ENCODE measurements around the gene ADGRV1.

Gene ADGRV1

DNA sequence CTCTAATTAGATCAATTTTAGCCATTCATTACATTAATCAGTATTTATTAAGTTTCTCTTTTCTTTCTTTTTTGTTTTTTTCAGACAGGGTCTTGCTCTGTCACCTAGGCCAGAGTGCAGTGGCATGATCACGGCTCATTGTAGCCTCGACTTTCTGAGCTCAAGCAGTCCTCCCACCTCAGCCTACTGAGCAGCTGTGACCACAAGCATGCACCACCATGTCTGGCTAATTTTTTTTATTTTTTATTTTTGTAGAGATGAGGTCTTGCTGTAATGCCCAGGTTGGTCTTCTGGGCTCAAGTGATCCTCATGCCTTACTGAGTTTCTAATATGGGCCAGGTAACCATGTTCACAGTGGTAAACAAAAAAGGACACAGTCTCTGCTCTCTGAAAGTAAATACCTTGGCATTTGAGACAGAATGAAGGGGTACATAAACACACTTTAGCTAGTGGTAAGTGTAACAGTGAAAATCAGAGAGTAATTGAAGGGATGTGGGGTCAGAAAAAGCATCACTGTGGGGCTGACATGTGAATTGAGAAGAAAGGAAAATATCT, 336.3 kb downstream of the ADGRV1 start:
- Histone ChIP-seq H3K36me3 (ENCODE audit: insufficient read depth, low read length) (no peaks in the 10 kb centered on the region), H3K79me2 (ENCODE audit: insufficient read depth, low read length) (no peaks in the 10 kb centered on the region), H2AFZ (ENCODE audit: low read length) (no peak overlapping the region), H3K9ac (ENCODE audit: low read depth, low read length, poor library complexity, severe bottlenecking) (no peak overlapping the region), H3K9me3 (ENCODE audit: insufficient read depth, low read depth, low read length) (no peaks in the 10 kb centered on the region), H3K4me1 (ENCODE audit: insufficient read depth, low read length, poor library complexity, severe bottlenecking) (no peaks in the 10 kb centered on the region), H3K9me2 (replicated peaks; ENCODE audit: low read depth, low read length) (no peaks in the 10 kb centered on the region), H3K4me2 (ENCODE audit: low read depth, low read length, poor library complexity, severe bottlenecking) (no peak overlapping the region), H4K20me1 (ENCODE audit: insufficient read depth, low read length, poor library complexity, severe bottlenecking) (no peaks in the 10 kb centered on the region), H3K4me3 (ENCODE audit: low read length, poor library complexity, severe bottlenecking) (no peak overlapping the region), H3F3A (ENCODE audit: low read depth) (no peaks in the 10 kb centered on the region), H3K27me3 (ENCODE audit: insufficient read depth, low read length, poor library complexity, severe bottlenecking) (no peaks in the 10 kb centered on the region)
- TF ChIP-seq, protein P1, sequence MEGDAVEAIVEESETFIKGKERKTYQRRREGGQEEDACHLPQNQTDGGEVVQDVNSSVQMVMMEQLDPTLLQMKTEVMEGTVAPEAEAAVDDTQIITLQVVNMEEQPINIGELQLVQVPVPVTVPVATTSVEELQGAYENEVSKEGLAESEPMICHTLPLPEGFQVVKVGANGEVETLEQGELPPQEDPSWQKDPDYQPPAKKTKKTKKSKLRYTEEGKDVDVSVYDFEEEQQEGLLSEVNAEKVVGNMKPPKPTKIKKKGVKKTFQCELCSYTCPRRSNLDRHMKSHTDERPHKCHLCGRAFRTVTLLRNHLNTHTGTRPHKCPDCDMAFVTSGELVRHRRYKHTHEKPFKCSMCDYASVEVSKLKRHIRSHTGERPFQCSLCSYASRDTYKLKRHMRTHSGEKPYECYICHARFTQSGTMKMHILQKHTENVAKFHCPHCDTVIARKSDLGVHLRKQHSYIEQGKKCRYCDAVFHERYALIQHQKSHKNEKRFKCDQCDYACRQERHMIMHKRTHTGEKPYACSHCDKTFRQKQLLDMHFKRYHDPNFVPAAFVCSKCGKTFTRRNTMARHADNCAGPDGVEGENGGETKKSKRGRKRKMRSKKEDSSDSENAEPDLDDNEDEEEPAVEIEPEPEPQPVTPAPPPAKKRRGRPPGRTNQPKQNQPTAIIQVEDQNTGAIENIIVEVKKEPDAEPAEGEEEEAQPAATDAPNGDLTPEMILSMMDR (conservative IDR thresholded peaks at IDR 0.05; ENCODE audit: low read length), result no peak
- no peak for TF ChIP-seq EZH2phosphoT487 (IDR thresholded peaks at IDR 0.05; ENCODE audit: borderline replicate concordance)

- Histone ChIP-seq H3K4me3 (ENCODE audit: low read length, poor library complexity, severe bottlenecking) (no peak overlapping the region), H3K9me3 (ENCODE audit: insufficient read depth, low read depth, low read length) (no peaks in the 10 kb centered on the region), H3K79me2 (ENCODE audit: insufficient read depth, low read length) (no peaks in the 10 kb centered on the region), H2AFZ (ENCODE audit: low read length) (no peak overlapping the region), H3K9me2 (replicated peaks; ENCODE audit: low read depth, low read length) (no peaks in the 10 kb centered on the region), H3K36me3 (ENCODE audit: insufficient read depth, low read length) (no peaks in the 10 kb centered on the region), H4K20me1 (ENCODE audit: insufficient read depth, low read length, poor library complexity, severe bottlenecking) (no peaks in the 10 kb centered on the region), H3K4me1 (ENCODE audit: insufficient read depth, low read length, poor library complexity, severe bottlenecking) (no peaks in the 10 kb centered on the region), H3K27me3 (ENCODE audit: insufficient read depth, low read length, poor library complexity, severe bottlenecking) (no peaks in the 10 kb centered on the region), H3F3A (ENCODE audit: low read depth) (no peaks in the 10 kb centered on the region), H3K9ac (ENCODE audit: low read depth, low read length, poor library complexity, severe bottlenecking) (no peak overlapping the region), H3K4me2 (ENCODE audit: low read depth, low read length, poor library complexity, severe bottlenecking) (no peak overlapping the region)
- no peak for TF ChIP-seq EZH2phosphoT487 (IDR thresholded peaks at IDR 0.05; ENCODE audit: borderline replicate concordance)
- TF ChIP-seq, protein P1 (conservative IDR thresholded peaks at IDR 0.05; ENCODE audit: low read length), result no peak
Observed at GRCh38 chr5:90897618-90898017, 339.0 kb downstream of the ADGRV1 start.

GRCh38 chr5:90898326-90899013, 339.9 kb downstream of the ADGRV1 start:
- H3K4me3 ChIP-seq (ENCODE audit: low read length, poor library complexity, severe bottlenecking), result no peak overlapping the region
- H3K27me3 ChIP-seq (ENCODE audit: insufficient read depth, low read length, poor library complexity, severe bottlenecking), result no peaks in the 10 kb centered on the region
- H4K20me1 ChIP-seq (ENCODE audit: insufficient read depth, low read length, poor library complexity, severe bottlenecking), result no peaks in the 10 kb centered on the region
- H3F3A ChIP-seq (ENCODE audit: low read depth), result no peaks in the 10 kb centered on the region
- H3K36me3 ChIP-seq (ENCODE audit: insufficient read depth, low read length), result no peaks in the 10 kb centered on the region
- no peaks in the 10 kb centered on the region for H3K9me3 ChIP-seq (ENCODE audit: insufficient read depth, low read depth, low read length)
- H3K79me2 ChIP-seq (ENCODE audit: insufficient read depth, low read length), result no peaks in the 10 kb centered on the region
- TF ChIP-seq, protein P1 (conservative IDR thresholded peaks at IDR 0.05; ENCODE audit: low read length), result no peak
- no peak for TF ChIP-seq EZH2phosphoT487 (IDR thresholded peaks at IDR 0.05; ENCODE audit: borderline replicate concordance)
- H2AFZ ChIP-seq (ENCODE audit: low read length), result no peak overlapping the region
- no peaks in the 10 kb centered on the region for H3K9me2 ChIP-seq (replicated peaks; ENCODE audit: low read depth, low read length)
- H3K4me1 ChIP-seq (ENCODE audit: insufficient read depth, low read length, poor library complexity, severe bottlenecking), result no peaks in the 10 kb centered on the region
- H3K4me2 ChIP-seq (ENCODE audit: low read depth, low read length, poor library complexity, severe bottlenecking), result no peak overlapping the region
- no peak overlapping the region for H3K9ac ChIP-seq (ENCODE audit: low read depth, low read length, poor library complexity, severe bottlenecking)

Measured in Loucy (cell line).